Keratinocyte (primary cell): ENCODE results near the gene PLXND1. TPM values are rescaled to one million over a fixed set of nuclear protein-coding genes. Genes with fewer than 3 reads are reported as not detected.

Experiments
- DNase-seq: peaks from one replicate; pipeline ENCODE4 v3.0.0-alpha.2; 2011; ENCODE audit warnings: low read depth, missing footprints, low spot score
- FAIRE-seq: peaks from 2 replicates; lab custom pipeline; 2011; peaks lifted over from hg19 to GRCh38; lab: Jason Lieb, UNC
- H2AFZ ChIP-seq: 2 replicates; pipeline ENCODE4 v1.6.0; 2012; ENCODE audit warnings: low read length, control low read depth, inconsistent platforms; ENCODE audit not compliant: control insufficient read depth
- H3K27ac ChIP-seq: 2 replicates; pipeline ENCODE4 v1.5.1; 2011; ENCODE audit warnings: low read length; ENCODE audit not compliant: control insufficient read depth, insufficient read depth
- H3K27me3 ChIP-seq: 3 replicates; pipeline ENCODE4 v1.6.0; 2011; ENCODE audit warnings: low read length; ENCODE audit not compliant: control insufficient read depth, insufficient read depth; ENCODE audit errors: extremely low read depth
- H3K36me3 ChIP-seq, 2 experiments: 2 replicates in 1 of 2; 3 replicates in 1 of 2; pipeline ENCODE4 v1.5.1; 2011; ENCODE audit warnings: low read length in 2 of 2, mild to moderate bottlenecking in 1 of 2; ENCODE audit not compliant: control insufficient read depth in 2 of 2, insufficient read depth in 2 of 2; ENCODE audit errors: extremely low read depth in 1 of 2
- H3K4me1 ChIP-seq: 3 replicates; pipeline ENCODE4 v1.5.1; 2011; ENCODE audit warnings: low read length; ENCODE audit not compliant: control insufficient read depth, insufficient read depth; ENCODE audit errors: extremely low read depth
- H3K4me2 ChIP-seq: 3 replicates; pipeline ENCODE4 v1.6.0; 2011; ENCODE audit warnings: low read depth, low read length; ENCODE audit not compliant: control insufficient read depth, insufficient read depth; ENCODE audit errors: extremely low read depth
- H3K4me3 ChIP-seq, 3 experiments: fragments of 200-600 bp in 1 of 3; sonication (generic) in 1 of 3; 2 replicates in 2 of 3; 3 replicates in 1 of 3; pipeline ENCODE4 v1.5.1; 2011 to 2016; ENCODE audit warnings: low read length in 3 of 3, mild to moderate bottlenecking in 3 of 3, control low read depth in 2 of 3, inconsistent platforms in 1 of 3, low read depth in 1 of 3, mixed read lengths in 1 of 3, mixed run types in 1 of 3, moderate library complexity in 1 of 3; ENCODE audit not compliant: control insufficient read depth in 2 of 3, insufficient read depth in 2 of 3; ENCODE audit errors: extremely low read depth in 1 of 3
- H3K79me2 ChIP-seq: 2 replicates; pipeline ENCODE4 v1.6.0; 2012; ENCODE audit warnings: low read length; ENCODE audit not compliant: control insufficient read depth, insufficient read depth
- H3K9ac ChIP-seq: 3 replicates; pipeline ENCODE4 v1.6.0; 2011; ENCODE audit warnings: low read length; ENCODE audit not compliant: control insufficient read depth, insufficient read depth; ENCODE audit errors: extremely low read depth
- H3K9me1 ChIP-seq: 3 replicates; pipeline ENCODE4 v1.6.0; 2011; ENCODE audit warnings: low read length; ENCODE audit not compliant: control insufficient read depth, insufficient read depth; ENCODE audit errors: extremely low read depth
- H3K9me3 ChIP-seq: 2 replicates; pipeline ENCODE4 v1.5.1; 2012; ENCODE audit warnings: low read depth, low read length; ENCODE audit not compliant: control insufficient read depth
- H4K20me1 ChIP-seq: 3 replicates; pipeline ENCODE4 v1.6.0; 2011; ENCODE audit warnings: low read length; ENCODE audit not compliant: control insufficient read depth, insufficient read depth; ENCODE audit errors: extremely low read depth
- EZH2 ChIP-seq: IDR thresholded peaks from one replicate; pipeline ENCODE4 v1.6.1; 2012; ENCODE audit warnings: inconsistent platforms, mild to moderate bottlenecking, low read length, moderate library complexity
- dilution Hi-C: fragments of 300-500 bp; cut with MboI; formaldehyde crosslinking; loops from one replicate; pipeline ENCODE4 v1.7.0; 2020; ENCODE audit warnings: low sequenced_read_pairs; ENCODE audit not compliant: extremely low pct_ligation_motif_present
- polyA plus RNA-seq, 5 experiments: library from polyadenylated mRNA; depleted of rRNA in 3 of 5; stranded (reverse) in 3 of 5; stranded (forward) in 1 of 5; unstranded in 1 of 5; fragments of >200 nt; gene quantifications; 1 replicate in 1 of 5; 2 replicates in 3 of 5; 3 replicates in 1 of 5; pipeline versions ENCODE4 v1.2.1 to v1.2.3, GENCODE V29; 2011 to 2012; ENCODE audit warnings: missing spikeins in 2 of 5, low read depth in 1 of 5, low replicate concordance in 1 of 5
- TF ChIP-seq, protein P1 (sequence below), 3 experiments: IDR thresholded peaks in 1 of 3; conservative IDR thresholded peaks in 1 of 3; optimal IDR thresholded peaks in 1 of 3; 2 replicates in 2 of 3; 3 replicates in 1 of 3; pipeline versions ENCODE3 to v1.5.1; 2011; ENCODE audit warnings: low read length in 3 of 3, mild to moderate bottlenecking in 3 of 3, moderate library complexity in 2 of 3, control low read depth in 1 of 3, inconsistent platforms in 1 of 3; ENCODE audit not compliant: insufficient read depth in 2 of 3; ENCODE audit errors: extremely low read depth in 1 of 3

PLXND1 gene
- polyA plus RNA-seq, 1 donor (not counting 4 experiments of a cell fraction or from before 2014, with no cell fraction given), result 0.09 TPM

DNA sequence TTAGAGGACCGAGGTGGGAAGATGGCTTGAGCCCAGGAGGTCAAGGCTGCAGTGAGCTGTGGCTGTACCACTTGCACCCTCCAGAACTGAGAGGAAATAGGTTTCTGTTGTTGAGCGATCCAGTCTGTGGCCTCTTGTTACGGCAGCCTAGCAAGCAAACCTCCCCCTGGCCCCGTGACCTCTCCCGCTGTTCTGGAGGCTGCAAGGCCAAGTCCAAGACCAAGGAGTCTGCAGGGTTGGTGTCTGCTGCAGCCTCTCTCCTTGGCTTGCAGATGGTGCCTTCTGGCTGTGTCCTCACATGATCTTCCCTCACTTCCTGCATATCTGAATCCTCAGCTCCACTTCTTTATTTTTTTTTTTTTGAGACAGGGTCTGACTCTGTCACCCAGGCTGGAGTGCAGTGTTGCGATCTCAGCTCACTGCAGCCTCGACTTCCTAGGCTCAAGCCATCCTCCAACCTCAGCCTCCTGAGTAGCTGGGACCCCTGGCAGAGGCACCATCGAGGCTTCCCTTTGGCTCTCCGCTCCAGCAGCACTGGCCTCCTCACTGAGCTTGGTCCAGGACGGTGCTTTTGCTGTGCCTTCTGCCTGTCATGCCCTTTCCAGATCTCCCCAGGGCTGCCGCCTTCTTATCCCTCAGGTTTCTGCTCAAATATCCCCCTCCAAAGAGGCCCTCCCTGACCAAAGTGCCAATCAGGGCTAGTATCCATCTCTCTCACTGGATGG lies 18.0 kb upstream of the PLXND1 start:
- no peaks in the 10 kb centered on the region for H3K36me3 ChIP-seq
- TF ChIP-seq, protein P1, sequence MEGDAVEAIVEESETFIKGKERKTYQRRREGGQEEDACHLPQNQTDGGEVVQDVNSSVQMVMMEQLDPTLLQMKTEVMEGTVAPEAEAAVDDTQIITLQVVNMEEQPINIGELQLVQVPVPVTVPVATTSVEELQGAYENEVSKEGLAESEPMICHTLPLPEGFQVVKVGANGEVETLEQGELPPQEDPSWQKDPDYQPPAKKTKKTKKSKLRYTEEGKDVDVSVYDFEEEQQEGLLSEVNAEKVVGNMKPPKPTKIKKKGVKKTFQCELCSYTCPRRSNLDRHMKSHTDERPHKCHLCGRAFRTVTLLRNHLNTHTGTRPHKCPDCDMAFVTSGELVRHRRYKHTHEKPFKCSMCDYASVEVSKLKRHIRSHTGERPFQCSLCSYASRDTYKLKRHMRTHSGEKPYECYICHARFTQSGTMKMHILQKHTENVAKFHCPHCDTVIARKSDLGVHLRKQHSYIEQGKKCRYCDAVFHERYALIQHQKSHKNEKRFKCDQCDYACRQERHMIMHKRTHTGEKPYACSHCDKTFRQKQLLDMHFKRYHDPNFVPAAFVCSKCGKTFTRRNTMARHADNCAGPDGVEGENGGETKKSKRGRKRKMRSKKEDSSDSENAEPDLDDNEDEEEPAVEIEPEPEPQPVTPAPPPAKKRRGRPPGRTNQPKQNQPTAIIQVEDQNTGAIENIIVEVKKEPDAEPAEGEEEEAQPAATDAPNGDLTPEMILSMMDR (optimal IDR thresholded peaks at IDR 0.05 in 1 of 3, IDR thresholded peaks at IDR 0.05 in 1 of 3, conservative IDR thresholded peaks at IDR 0.05 in 1 of 3; ENCODE audit: extremely low read depth in 1 of 3, insufficient read depth in 2 of 3, low read length in 3 of 3), result no peak
- no peak for TF ChIP-seq EZH2
- H3K9me1 ChIP-seq, result no peaks in the 10 kb centered on the region
- H3K4me1 ChIP-seq, result peaks cover 26% of the 10 kb centered on the region
- H3K79me2 ChIP-seq, result no peaks in the 10 kb centered on the region
- no peak for DNase-seq
- no peak overlapping the region for H3K27ac ChIP-seq
- no peaks in the 10 kb centered on the region for H4K20me1 ChIP-seq
- no peak overlapping the region for H2AFZ ChIP-seq
- FAIRE-seq, result no peak
- no peak overlapping the region for H3K9ac ChIP-seq
- H3K4me2 ChIP-seq, result no peak overlapping the region
- H3K4me3 ChIP-seq, result no peak overlapping the region
- H3K9me3 ChIP-seq, result no peaks in the 10 kb centered on the region
- dilution Hi-C loops, result no loop called here
- H3K27me3 ChIP-seq, result no peaks in the 10 kb centered on the region

- Histone ChIP-seq H3K4me2 (no peak overlapping the region), H3K9ac (no peak overlapping the region), H3K9me1 (no peaks in the 10 kb centered on the region), H3K4me1 (peaks cover 26% of the 10 kb centered on the region), H3K9me3 (no peaks in the 10 kb centered on the region), H3K4me3 (no peak overlapping the region), H4K20me1 (no peaks in the 10 kb centered on the region), H2AFZ (no peak overlapping the region), H3K36me3 (no peaks in the 10 kb centered on the region), H3K27me3 (no peaks in the 10 kb centered on the region), H3K79me2 (no peaks in the 10 kb centered on the region), H3K27ac (no peak overlapping the region)
- no peak for DNase-seq
- dilution Hi-C loops, result no loop called here
- no peak for TF ChIP-seq EZH2
- TF ChIP-seq, protein P1 (optimal IDR thresholded peaks at IDR 0.05 in 1 of 3, IDR thresholded peaks at IDR 0.05 in 1 of 3, conservative IDR thresholded peaks at IDR 0.05 in 1 of 3; ENCODE audit: extremely low read depth in 1 of 3, insufficient read depth in 2 of 3, low read length in 3 of 3), result no peak
- no peak for FAIRE-seq
Measured at GRCh38 chr3:129623447-129624118, 17.1 kb upstream of the PLXND1 start.
